Adrenal gland (tissue), 12 donors: Measurements from ENCODE around the gene IQCE. TPM values are rescaled to one million over a fixed set of nuclear protein-coding genes. Genes with fewer than 3 reads are reported as not detected.
A peak's percentile ranks its signal among the peaks of the same experiment; 100 is the strongest.

Source experiments
- DNase-seq, 7 donors: peaks; one replicate each; pipeline ENCODE4 v3.0.0-alpha.2; 2019 to 2020
- H3K27ac ChIP-seq, 5 donors: fragments of 200-600 bp; sonication (generic) in 4 of 5; 1 replicate in 3 of 5; 2 replicates in 2 of 5; pipeline versions ENCODE4 v1.5.1 to v1.8.0; 2016 to 2020; ENCODE audit warnings: mild to moderate bottlenecking in 1 of 5
- H3K27me3 ChIP-seq: fragments of 200-600 bp; 2 replicates; pipeline ENCODE4 v1.8.0; 2021
- H3K36me3 ChIP-seq, 2 donors: fragments of 200-600 bp; replicated peaks in 1 of 2; 1 replicate in 1 of 2; 2 replicates in 1 of 2; pipeline versions ENCODE4 v1.5.1 to v1.8.0; 2018 to 2022
- H3K4me1 ChIP-seq, 2 donors: fragments of 200-600 bp; replicated peaks in 1 of 2; 1 replicate in 1 of 2; 2 replicates in 1 of 2; pipeline versions ENCODE4 v1.5.1 to v1.8.0; 2018 to 2021
- H3K4me3 ChIP-seq, 4 donors: fragments of 200-600 bp; sonication (generic) in 3 of 4; one replicate each; pipeline ENCODE4 v1.5.1; 2016 to 2018
- H3K9me3 ChIP-seq, 3 donors: fragments of 200-600 bp; sonication (generic) in 1 of 3; replicated peaks in 1 of 3; 1 replicate in 2 of 3; 2 replicates in 1 of 3; pipeline versions ENCODE4 v1.5.1 to v1.8.0; 2016 to 2021
- POLR2A ChIP-seq, 2 donors: fragments of 450-650 bp; IDR thresholded peaks; one replicate each; pipeline ENCODE4 v1.6.1; 2017; ENCODE audit warnings: antibody characterized with exemption in 2 of 2, mild to moderate bottlenecking in 2 of 2, moderate library complexity in 1 of 2
- WGBS, 4 donors: extraction: QIAGEN DNeasy Blood & Tissue Kit in 2 of 4; methylation state at CpG; one replicate each; pipeline versions ENCODE4 v1.1.5 to v1.1.7; 2013 to 2017; 5-methylcytosine and 5-hydroxymethylcytosine counted together
- intact Hi-C, 2 donors: fragments of 100-400 bp; cut with DNase I; formaldehyde crosslinking; loops; one replicate each; pipeline versions ENCODE4 v1.14.1 to v1.15.0; 2022 to 2023
- polyA plus RNA-seq, 3 donors: library from polyadenylated mRNA; stranded (reverse); fragments of 200-250 nt in 2 of 3; fragments of 350-450 nt in 1 of 3; fragmentation: Illumina TruSeq in 1 of 3; extraction: RNeasy Lipid Tissue Mini Kit (QIAGEN cat#74804) in 1 of 3; gene quantifications; one replicate each; pipeline ENCODE4 v1.2.3, GENCODE V29; 2013 to 2014
- total RNA-seq, 9 donors: library from RNA; depleted of rRNA in 4 of 9; stranded (reverse); fragments of >200 nt in 4 of 9; fragments of 120-200 nt in 1 of 9; fragmentation: NEBNext Ultra II Directional in 1 of 9; extraction: Animal tissue kit (Norgen Biotek cat#: 25700) in 1 of 9; gene quantifications; one replicate each; pipeline versions ENCODE4 v1.1.0 to v1.2.4, GENCODE V29; 2013 to 2023
- TF ChIP-seq, protein P1 (sequence below), 6 experiments: fragments of 450-650 bp in 4 of 6; fragments of 200-600 bp in 2 of 6; sonication (generic) in 1 of 6; IDR thresholded peaks; 1 replicate in 5 of 6; 2 replicates in 1 of 6; pipeline versions ENCODE4 v1.5.1 to v1.8.0; 2016 to 2021; ENCODE audit warnings: antibody characterized with exemption in 6 of 6, mild to moderate bottlenecking in 2 of 6, moderate library complexity in 1 of 6
- donor health status: healthy with polysubstance abuse.
- donor health status: Bipolar disorder and iron deficiency.
- donor health status: DM: yes; HTN: yes; CAD: no.
- donor health status: DM: no; HTN: no; CAD: no.
- donor health status: DM: no; HTN: no; CAD: no.
- donor health status: DM: yes; HTN: yes; CAD: no.

IQCE gene
- total and polyA plus RNA-seq, 12 donors = 4.6 to 33.2 (median 13.8) TPM

DNA sequence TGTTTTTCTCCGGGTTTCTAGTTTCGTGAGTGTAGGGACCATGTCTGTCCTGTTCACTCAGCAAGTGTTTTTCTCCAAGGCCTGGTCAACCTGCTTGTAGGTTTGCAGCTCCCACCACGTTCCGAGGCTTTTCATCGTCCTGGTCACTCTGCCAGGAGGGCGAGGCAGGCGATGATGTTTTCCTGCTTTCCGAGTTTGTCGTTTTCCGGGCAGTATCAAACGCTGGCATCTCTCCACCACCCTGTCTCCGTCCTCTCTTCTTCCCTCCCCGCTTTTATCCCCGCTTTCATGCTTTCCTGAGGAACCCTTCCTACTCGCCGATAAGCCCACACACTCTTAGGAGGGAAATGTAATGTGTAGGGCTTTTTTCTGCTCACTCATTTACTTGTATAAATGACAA, 11.2 kb downstream of the IQCE start:
- WGBS, 4 donors = 75 to 93% (median 85%) methylated on average over 16 of the region's 16 CpGs
- H3K4me3 ChIP-seq = no peak overlapping the region
- H3K36me3 ChIP-seq = no peaks in the 10 kb centered on the region
- H3K27ac ChIP-seq = no peak overlapping the region
- no peaks in the 10 kb centered on the region for H3K27me3 ChIP-seq
- DNase-seq = no peak
- TF ChIP-seq, protein P1, sequence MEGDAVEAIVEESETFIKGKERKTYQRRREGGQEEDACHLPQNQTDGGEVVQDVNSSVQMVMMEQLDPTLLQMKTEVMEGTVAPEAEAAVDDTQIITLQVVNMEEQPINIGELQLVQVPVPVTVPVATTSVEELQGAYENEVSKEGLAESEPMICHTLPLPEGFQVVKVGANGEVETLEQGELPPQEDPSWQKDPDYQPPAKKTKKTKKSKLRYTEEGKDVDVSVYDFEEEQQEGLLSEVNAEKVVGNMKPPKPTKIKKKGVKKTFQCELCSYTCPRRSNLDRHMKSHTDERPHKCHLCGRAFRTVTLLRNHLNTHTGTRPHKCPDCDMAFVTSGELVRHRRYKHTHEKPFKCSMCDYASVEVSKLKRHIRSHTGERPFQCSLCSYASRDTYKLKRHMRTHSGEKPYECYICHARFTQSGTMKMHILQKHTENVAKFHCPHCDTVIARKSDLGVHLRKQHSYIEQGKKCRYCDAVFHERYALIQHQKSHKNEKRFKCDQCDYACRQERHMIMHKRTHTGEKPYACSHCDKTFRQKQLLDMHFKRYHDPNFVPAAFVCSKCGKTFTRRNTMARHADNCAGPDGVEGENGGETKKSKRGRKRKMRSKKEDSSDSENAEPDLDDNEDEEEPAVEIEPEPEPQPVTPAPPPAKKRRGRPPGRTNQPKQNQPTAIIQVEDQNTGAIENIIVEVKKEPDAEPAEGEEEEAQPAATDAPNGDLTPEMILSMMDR (IDR thresholded peaks at IDR 0.05) = no peak
- TF ChIP-seq POLR2A (IDR thresholded peaks at IDR 0.05) = no peak
- H3K9me3 ChIP-seq = no peaks in the 10 kb centered on the region
- intact Hi-C loops = no loop called here
- peaks cover 2 to 21% of the 10 kb centered on the region in 2 donors for H3K4me1 ChIP-seq

DNA sequence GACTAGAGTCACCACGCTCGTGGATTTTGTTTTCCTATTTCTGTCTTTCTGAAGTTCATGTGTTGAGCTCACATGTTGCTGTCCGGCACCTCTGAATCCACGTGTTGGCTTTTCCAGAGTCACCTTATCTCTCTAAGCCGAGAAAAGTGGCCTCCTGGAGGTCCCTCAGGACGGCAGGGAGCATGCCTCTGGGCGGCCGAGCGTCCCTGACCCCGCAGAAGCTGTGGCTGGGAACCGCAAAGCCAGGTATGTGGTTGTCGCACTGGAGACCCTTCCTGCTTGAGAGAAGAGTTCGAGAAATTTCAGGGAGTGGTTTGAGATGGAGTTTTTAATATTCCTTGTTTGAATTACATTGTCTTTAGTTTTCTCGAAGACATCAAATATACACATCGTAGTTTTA, 12.6 kb downstream of the IQCE start:
- intact Hi-C loops = no loop called here
- TF ChIP-seq, protein P1 (IDR thresholded peaks at IDR 0.05) = no peak
- TF ChIP-seq POLR2A (IDR thresholded peaks at IDR 0.05) = no peak
- Histone ChIP-seq H3K27ac (peak overlapping the region in 1 of 5 donors; percentile 58), H3K9me3 (no peaks in the 10 kb centered on the region), H3K27me3 (no peaks in the 10 kb centered on the region), H3K4me3 (no peak overlapping the region), H3K36me3 (no peaks in the 10 kb centered on the region), H3K4me1 (peaks cover 2 to 21% of the 10 kb centered on the region in 2 donors)
- no peak for DNase-seq
- 91 to 95% (median 92%) methylated on average over 10 to 15 of the region's 15 CpGs for WGBS, 4 donors

DNA sequence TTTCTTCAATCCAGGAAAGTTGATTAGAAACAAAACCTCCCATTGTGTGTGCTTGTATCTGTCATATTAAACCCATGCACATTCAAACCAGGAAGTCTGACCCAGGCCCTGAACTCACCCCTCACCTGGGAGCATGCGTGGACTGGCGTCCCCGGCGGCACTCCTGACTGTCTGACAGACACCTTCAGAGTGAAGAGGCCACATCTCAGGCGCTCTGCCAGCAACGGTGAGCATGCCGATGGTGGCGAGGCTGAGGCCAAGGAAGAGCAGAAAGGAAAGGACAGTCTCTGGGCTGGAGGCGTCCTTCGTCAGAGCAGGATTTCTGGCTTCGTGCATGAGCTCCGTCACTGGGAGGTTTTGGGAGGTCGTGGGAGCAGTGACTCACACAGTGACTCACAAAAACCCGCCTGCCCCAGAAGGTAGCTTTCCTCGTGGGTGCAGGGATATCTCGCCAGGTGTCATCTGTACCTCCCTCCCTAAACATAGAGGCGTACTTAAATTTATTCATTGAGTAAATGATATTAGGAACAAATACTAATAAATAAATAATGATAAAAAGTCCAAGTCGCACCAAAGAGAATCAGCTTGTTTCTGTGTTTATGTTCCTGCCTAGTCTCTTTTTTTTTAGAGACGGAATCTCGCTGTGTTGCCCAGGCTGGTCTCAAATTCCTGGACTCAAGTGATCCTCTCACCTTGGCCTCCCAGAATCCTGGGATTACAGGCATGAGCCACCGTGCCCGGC, 13.5 kb downstream of the IQCE start:
- TF ChIP-seq POLR2A (IDR thresholded peaks at IDR 0.05) = peak in 1 of 2 donors; percentile 29
- TF ChIP-seq, protein P1 (IDR thresholded peaks at IDR 0.05) = no peak
- 43 to 60% (median 49%) methylated on average over 16 to 22 of the region's 22 CpGs for WGBS, 4 donors
- peaks cover 2 to 21% of the 10 kb centered on the region in 2 donors for H3K4me1 ChIP-seq
- no peaks in the 10 kb centered on the region for H3K36me3 ChIP-seq
- H3K27ac ChIP-seq = peak overlapping the region in 3 of 5 donors; percentile 58 to 83 (median 58)
- DNase-seq = peak; percentile 76 to 86 (median 81)
- no peak overlapping the region for H3K4me3 ChIP-seq
- no peaks in the 10 kb centered on the region for H3K27me3 ChIP-seq
- H3K9me3 ChIP-seq = no peaks in the 10 kb centered on the region
- intact Hi-C loops = no loop called here

DNA sequence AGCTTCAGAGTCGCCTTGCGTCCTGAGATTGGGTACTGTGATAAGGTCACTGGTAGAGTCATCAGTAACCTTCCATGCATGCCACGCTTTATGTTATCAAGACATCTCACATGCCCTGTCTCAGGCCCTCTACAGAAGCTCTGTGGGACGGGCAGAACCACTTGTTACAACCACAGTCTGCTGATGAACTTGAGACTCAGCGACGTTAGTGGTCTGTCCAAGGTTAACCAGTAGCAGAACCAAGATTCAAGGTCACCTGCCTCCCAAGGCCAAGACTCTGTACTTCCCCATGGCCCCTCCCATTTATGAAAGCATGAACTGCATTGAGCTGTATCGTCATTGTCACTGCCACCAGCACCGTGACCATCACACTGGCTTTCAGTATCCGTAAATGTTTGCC, 15.0 kb downstream of the IQCE start:
- WGBS, 4 donors = 72 to 79% (median 75%) methylated on average over 6 to 9 of the region's 9 CpGs
- TF ChIP-seq, protein P1 (IDR thresholded peaks at IDR 0.05) = no peak
- no peak for TF ChIP-seq POLR2A (IDR thresholded peaks at IDR 0.05)
- no peaks in the 10 kb centered on the region for H3K9me3 ChIP-seq
- H3K36me3 ChIP-seq = no peaks in the 10 kb centered on the region
- H3K4me1 ChIP-seq = peaks cover 2 to 13% of the 10 kb centered on the region in 2 donors
- H3K27me3 ChIP-seq = no peaks in the 10 kb centered on the region
- intact Hi-C loops = no loop called here
- H3K4me3 ChIP-seq = no peak overlapping the region
- H3K27ac ChIP-seq = no peak overlapping the region
- no peak for DNase-seq
